NCI-H2171 treated with DMSO at 0.1 percent for 48 hours (cell line): ENCODE results near the gene PLA2G5.

Experiments used
- DNase-seq: peaks from one replicate; lab custom pipeline; 2025; lab: John Stamatoyannopoulos, UW

PLA2G5 gene

GRCh38 chr1:20090641-20091040, 20.6 kb downstream of the PLA2G5 start:
- DNase-seq, result no peak

DNA sequence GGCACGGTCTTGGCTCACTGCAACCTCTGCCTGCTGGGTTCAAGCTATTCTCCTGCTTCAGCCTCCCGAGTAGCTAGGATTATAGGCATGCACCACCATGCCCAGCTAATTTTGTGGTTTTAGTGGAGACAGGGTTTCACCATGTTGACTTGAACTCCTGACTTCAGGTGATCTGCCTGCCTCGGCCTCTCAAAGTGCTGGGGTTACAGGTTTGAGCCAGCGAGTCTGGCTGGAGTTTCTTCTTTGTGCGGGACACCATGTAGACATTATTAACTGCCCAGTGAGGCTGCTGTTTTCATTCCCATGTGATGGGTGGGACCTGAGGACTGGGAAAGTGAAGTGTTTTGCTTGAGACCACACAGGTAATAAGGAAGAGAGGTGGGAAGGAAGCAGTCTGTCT, 23.3 kb downstream of the PLA2G5 start:
- DNase-seq, result no peak

DNA sequence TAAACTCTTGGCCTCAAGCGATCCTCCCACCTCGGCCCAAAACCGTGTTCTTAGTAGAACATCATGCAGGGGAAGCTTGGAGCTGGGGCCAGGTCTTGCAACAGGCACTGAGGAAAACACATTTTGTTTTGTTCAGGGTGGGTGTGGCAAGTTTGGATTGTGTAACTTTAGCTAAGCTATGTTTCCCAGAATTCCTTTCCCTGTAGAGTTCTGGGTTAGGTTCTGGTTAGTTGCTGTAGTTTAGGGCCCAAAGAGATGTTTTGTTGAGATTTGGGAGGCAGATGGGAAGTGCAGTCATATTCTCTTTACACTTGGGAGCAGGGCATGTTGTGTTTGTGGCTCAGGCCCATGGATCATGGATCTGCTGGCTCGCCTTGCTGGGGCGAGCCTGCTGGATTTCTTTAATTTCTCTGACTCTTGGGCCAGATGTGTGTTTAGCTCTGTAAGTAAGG, 24.0 kb downstream of the PLA2G5 start:
- DNase-seq, result no peak

DNA sequence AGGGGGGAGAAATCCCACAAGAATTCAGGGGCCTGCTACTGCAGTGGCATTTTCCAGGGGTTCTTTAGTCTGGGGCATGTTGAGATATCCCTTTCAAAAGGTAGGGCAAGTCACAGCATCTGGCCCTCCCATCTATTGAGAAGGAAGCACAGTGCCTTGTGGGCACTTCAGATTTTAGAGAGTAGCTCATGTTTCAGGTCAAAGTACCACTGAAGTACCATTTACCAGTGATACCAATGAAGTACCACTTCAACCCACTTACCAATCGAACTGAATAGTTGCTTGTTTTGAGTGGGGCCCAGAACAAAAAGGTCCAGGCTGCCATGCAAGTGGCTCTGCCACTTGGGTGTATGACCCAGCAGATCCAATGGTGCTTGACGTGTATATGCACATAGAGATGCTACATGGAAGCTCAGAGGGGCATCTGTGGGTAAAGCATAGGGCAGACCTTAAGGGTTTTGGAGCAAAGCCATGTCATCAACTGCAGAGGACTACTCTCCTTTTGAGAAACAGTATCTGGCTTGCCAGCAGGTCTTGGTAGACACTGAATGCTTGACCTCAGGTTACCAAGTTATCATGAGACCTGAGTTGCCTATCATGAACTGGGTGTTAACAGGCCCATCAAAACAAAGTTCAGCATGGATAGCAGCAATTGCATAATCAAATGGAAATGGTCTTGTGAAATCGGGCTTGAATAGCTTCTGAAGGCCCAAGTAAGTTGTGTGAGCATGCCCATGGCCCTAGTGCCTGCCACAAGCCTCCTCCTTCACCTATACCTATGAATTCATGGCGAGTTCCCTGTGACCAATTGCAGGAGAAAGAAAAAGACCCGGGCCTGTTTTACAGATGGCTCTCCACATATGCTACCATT, 25.8 kb downstream of the PLA2G5 start:
- no peak for DNase-seq

DNA sequence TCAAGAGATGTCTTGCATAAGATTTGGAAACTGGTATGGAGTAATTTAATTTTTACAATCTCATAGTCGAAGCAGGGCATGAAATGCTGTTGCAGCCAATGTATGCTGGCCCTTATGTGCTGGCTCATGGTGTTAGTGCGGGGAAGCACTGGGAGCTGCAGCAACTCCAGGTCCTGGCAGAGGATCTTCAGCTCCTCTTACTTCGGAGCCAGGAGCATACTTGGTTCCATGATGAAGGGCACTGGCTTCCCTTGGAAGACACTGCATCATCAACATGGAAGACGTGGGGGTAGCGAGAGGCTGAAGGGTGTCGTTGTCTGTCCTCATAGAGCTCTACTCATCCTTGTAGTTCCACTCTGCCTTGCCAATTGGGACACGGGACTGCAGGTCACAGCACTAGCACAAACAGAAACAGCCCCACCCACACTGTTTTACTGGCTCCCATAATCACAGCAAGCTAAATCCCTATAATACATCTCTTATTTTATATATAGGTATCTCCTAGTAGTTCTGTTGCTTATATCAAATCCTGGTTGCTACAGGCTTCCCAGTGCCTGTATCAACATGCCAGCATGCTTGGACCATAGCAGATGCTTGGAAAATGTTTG, 26.9 kb downstream of the PLA2G5 start:
- DNase-seq, result no peak

- DNase-seq, result no peak
Observed at GRCh38 chr1:20099533-20099932, 29.5 kb downstream of the PLA2G5 start.

- DNase-seq, result peak; percentile 61
Observed at GRCh38 chr1:20100632-20101355, 30.8 kb downstream of the PLA2G5 start.

GRCh38 chr1:20102875-20103274, 32.9 kb downstream of the PLA2G5 start:
- DNase-seq, result no peak

GRCh38 chr1:20105856-20106255, 35.9 kb downstream of the PLA2G5 start:
- no peak for DNase-seq

DNA sequence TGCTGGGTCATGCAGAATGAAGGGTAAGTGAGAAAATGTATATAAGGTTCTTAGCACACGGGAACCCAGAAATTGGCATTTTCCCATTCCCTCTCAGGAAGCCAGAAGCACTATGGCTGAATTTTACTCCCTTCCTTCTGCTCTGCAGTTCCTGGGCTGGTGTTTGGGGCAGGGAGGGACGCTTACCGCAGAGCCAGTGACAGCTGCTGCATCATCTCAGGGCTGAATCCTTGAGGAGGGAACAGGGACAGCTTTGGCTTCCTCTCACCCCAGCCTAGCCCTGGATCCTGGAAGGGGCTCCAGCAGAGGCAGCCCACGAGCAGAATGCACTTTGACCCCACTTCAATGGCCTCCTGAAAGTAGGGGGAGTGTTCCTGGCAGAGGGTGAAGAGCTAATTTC, 37.4 kb downstream of the PLA2G5 start:
- peak; percentile 5 for DNase-seq

DNA sequence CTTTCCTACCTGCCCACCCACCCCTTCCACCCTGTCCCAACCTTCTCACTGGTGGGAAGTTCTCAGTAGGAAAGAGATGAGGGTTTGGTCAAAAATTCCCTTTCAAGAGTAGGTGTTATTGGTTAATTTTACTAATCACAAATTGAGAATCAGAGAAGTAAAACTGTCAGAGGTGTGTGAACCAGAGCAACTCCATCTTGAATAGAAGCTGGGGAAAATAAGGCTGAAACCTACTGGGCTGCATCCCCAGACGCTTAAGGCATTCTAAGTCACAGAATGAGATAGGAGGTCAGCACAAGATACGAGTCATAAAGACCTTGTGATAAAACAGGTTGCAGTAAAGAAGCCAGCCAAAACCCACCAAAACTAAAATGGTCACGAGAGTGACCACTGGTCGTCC, 37.8 kb downstream of the PLA2G5 start:
- DNase-seq, result no peak

DNA sequence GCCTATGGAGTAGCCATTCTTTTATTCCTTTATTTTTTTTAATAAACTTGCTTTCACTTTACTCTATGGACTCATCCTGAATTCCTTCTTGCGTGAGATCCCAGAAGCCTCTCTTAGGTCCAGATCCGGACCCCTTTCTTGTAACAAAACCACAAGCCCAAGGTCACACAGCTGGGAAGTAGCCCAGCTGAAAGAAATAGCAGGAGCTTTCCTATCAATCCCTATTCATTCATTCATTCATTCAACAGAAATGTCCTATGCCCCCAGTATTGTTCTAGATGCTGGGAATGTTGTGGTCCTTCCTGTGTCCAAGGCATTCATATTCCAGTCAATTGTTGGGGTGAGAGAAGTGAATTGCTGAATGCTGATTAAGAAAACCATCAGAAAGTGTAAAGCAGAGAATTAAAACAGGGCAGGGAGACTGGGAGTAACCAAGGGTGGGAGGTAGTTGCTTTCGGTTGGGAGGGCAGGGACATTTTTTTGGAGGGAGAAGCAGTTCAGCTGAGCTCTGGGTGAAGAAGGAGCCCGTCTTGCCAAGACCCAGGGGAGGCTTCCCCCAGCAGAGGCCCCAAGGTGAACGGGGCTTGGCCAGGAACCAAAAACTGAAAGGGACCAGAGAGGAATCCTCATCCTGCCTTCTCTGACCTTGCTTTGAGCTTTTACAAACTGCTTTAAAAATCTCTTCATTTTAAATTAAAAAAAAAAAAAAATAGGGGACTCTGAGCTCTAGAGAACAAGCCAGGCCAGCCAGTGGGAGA, 38.6 kb downstream of the PLA2G5 start:
- no peak for DNase-seq

- no peak for DNase-seq
Observed at GRCh38 chr1:20109223-20109856, 39.3 kb downstream of the PLA2G5 start.

DNA sequence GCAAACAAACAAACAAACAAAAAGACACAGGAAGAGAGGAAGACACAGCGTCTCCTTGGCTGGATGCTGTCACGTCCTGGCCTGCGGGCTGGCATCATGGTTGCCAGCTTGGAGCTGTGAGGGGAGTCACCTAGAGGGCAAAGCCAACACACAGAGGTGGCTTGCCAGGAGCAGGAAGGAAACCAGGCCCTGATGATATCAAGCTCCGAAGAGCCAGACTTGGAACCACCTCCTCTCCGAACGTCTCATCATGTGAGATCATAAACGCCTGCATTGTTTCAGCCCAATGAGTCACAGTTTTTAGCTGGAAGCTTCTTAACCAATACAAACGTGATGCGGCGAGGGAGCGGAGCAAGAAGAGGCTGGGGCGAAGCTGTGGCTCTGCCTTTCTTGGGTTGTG, 40.7 kb downstream of the PLA2G5 start:
- no peak for DNase-seq

DNA sequence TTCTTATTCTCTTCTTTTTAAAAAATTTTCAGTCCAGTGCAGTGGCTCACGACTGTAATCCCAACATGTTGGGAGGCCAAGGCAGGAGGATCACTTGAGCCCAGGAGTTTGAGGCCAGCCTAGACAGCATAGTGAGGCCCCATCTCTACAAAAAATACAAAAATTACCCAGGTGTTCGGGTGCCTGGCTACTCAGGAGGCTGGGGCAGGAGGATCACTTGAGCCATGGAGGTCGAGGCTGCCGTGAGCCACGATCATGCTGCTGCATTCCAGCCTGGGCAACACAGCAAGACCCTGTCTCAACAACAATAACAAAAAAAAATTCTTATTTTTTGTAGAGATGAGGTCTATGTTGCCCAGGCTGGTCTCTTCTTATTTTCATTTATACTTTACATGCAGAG, 41.5 kb downstream of the PLA2G5 start:
- DNase-seq, result no peak

DNA sequence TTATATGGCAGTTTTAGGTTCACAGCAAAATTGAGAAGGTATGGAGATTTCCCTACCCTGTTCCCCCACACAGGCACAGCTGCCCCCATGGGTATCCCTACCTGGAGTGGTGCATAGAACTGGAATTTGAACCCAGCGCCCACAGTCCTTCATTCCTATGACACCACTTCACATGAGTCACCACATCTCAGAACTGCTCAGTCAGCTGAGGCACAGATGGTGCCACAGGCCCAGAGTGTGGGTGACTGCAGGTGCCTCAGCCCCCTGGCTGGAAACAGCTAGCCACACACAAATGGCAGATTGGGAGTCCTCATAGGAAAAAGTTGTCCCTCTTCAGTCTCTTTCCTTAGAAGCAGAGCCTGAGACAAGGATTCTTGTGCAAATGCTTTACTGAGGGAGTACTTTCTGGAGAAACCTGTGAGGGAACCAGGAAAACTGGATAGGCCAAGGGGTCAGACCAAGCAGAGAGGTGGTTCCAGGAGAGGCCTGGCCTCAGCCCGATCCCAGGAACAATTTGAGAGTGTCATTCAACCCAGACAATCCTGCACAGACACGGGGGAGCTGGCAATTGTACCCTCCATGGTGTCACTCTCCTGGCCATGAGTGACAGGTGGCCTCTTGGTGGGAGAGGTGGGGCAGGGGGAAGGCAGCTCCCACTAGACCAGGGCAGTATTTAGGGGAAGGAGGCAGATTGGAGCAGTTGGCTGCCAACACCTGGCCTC, 42.4 kb downstream of the PLA2G5 start:
- DNase-seq, result peak; percentile 77

GRCh38 chr1:20114021-20114648, 44.1 kb downstream of the PLA2G5 start:
- no peak for DNase-seq

GRCh38 chr1:20115479-20115878, 45.5 kb downstream of the PLA2G5 start:
- no peak for DNase-seq

- DNase-seq, result no peak
Observed at GRCh38 chr1:20115916-20116315, 45.9 kb downstream of the PLA2G5 start.

GRCh38 chr1:20117236-20117635, 47.2 kb downstream of the PLA2G5 start:
- peak; percentile 43 for DNase-seq

- DNase-seq, result no peak
Observed at GRCh38 chr1:20119347-20119746, 49.4 kb downstream of the PLA2G5 start, which contains the start of gene PLA2G2D. Gene PLA2G2D (minus strand): TSS chr1:20119536. CDS start chr1:20119498, 38 bp downstream.
